ENCODE measurements around the gene PAX8. TPM values are rescaled to one million over a fixed set of nuclear protein-coding genes. Genes with fewer than 3 reads are reported as not detected.

Gene PAX8
- total RNA-seq: 2.1 and 2.8 TPM in 2 replicates

GRCh38 chr2:113278742-113279139 lies at the start of gene PAX8:
Gene PAX8, minus strand, starts transcription at chr2:113278921. Its CDS starts 527 bp downstream, at chr2:113278394.

GRCh38 chr2:113173542-113174375 lies 105.0 kb downstream of the PAX8 start, which contains the start of gene PSD4:
Gene PSD4, plus strand, starts transcription at chr2:113173971. Its CDS starts 8,486 bp downstream, at chr2:113182457.

Other genes with a start within 250 kb of the PAX8 start
- not detected in 2 replicates for gene IL36B, start 226.1 kb downstream of the PAX8 start, total RNA-seq
- gene IL36RN, start 219.7 kb downstream of the PAX8 start, total RNA-seq: not detected in 2 replicates
- not detected in 2 replicates for gene IL1F10, start 211.0 kb downstream of the PAX8 start, total RNA-seq
- gene IL1RN, start 151.3 kb downstream of the PAX8 start, total RNA-seq: not detected in 2 replicates
- gene PSD4, start 105.0 kb downstream of the PAX8 start, total RNA-seq: 0.25 and 0.33 TPM in 2 replicates
- gene ZNG1B, start 158.8 kb upstream of the PAX8 start, total RNA-seq: 13.0 and 27.8 TPM in 2 replicates
- 0.07 TPM in 1 of 2 replicates, not detected in the other for gene FOXD4L1, start 219.7 kb upstream of the PAX8 start, total RNA-seq